Measurements from ENCODE around the gene PAM. TPM values are rescaled to one million over a fixed set of nuclear protein-coding genes. Genes with fewer than 3 reads are reported as not detected.

PAM gene
- total RNA-seq, 1 donor from 2014 or later, result 200 TPM

GRCh38 chr5:102737805-102738469 lies 17.2 kb upstream of the PAM start:
- TF ChIP-seq, protein P1, sequence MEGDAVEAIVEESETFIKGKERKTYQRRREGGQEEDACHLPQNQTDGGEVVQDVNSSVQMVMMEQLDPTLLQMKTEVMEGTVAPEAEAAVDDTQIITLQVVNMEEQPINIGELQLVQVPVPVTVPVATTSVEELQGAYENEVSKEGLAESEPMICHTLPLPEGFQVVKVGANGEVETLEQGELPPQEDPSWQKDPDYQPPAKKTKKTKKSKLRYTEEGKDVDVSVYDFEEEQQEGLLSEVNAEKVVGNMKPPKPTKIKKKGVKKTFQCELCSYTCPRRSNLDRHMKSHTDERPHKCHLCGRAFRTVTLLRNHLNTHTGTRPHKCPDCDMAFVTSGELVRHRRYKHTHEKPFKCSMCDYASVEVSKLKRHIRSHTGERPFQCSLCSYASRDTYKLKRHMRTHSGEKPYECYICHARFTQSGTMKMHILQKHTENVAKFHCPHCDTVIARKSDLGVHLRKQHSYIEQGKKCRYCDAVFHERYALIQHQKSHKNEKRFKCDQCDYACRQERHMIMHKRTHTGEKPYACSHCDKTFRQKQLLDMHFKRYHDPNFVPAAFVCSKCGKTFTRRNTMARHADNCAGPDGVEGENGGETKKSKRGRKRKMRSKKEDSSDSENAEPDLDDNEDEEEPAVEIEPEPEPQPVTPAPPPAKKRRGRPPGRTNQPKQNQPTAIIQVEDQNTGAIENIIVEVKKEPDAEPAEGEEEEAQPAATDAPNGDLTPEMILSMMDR (conservative IDR thresholded peaks at IDR 0.05; ENCODE audit: low read depth, low read length), result no peak
- no peak for DNase-seq (ENCODE audit: low read depth)

GRCh38 chr5:102740515-102740914 lies 14.6 kb upstream of the PAM start:
- no peak overlapping the region for H3K4me3 ChIP-seq (ENCODE audit: low read depth, low read length)
- TF ChIP-seq, protein P1 (conservative IDR thresholded peaks at IDR 0.05; ENCODE audit: low read depth, low read length), result no peak
- DNase-seq (ENCODE audit: low read depth), result no peak

More at GRCh38 chr5:102737805-102738469, 17.2 kb upstream of the PAM start:
- H3K4me3 ChIP-seq (ENCODE audit: low read depth, low read length), result no peak overlapping the region

DNA sequence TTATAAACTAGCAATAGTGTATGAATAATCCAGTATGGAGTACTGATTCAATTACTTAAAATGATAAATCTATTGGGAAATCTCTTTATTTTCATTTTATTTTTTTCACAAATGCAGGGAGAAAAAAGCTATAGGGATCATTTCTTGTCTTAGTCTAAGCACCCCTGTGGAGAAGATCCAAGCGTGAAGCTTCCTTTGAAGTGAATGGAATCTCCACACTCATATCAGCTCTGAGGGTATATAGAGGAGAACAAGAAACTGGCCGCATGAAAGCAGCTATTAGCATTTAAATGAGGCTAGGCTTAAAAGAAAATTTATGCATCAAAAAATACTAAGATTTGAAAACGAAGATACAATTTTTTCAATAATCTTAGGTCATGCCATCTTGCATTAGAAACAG lies 12.9 kb upstream of the PAM start:
- TF ChIP-seq, protein P1 (conservative IDR thresholded peaks at IDR 0.05; ENCODE audit: low read depth, low read length), result no peak
- no peak for DNase-seq (ENCODE audit: low read depth)

GRCh38 chr5:102743900-102744299 lies 11.2 kb upstream of the PAM start:
- H3K4me3 ChIP-seq (ENCODE audit: low read depth, low read length), result no peak overlapping the region
- no peak for DNase-seq (ENCODE audit: low read depth)
- TF ChIP-seq, protein P1 (conservative IDR thresholded peaks at IDR 0.05; ENCODE audit: low read depth, low read length), result no peak

More for the DNA sequence above, 12.9 kb upstream of the PAM start:
- no peak overlapping the region for H3K4me3 ChIP-seq (ENCODE audit: low read depth, low read length)

GRCh38 chr5:102747386-102748166 lies 7.5 kb upstream of the PAM start:
- H3K4me3 ChIP-seq (ENCODE audit: low read depth, low read length), result no peak overlapping the region
- no peak for DNase-seq (ENCODE audit: low read depth)
- TF ChIP-seq, protein P1 (conservative IDR thresholded peaks at IDR 0.05; ENCODE audit: low read depth, low read length), result no peak

GRCh38 chr5:102749416-102750030 lies 5.6 kb upstream of the PAM start:
- H3K4me3 ChIP-seq (ENCODE audit: low read depth, low read length), result no peak overlapping the region
- TF ChIP-seq, protein P1 (conservative IDR thresholded peaks at IDR 0.05; ENCODE audit: low read depth, low read length), result no peak
- DNase-seq (ENCODE audit: low read depth), result no peak
